NOMO-1 treated with dmso at 0.1 percent for 144 hours (cell line): ENCODE measurements around the gene RAD51.

Source experiments
- DNase-seq: peaks from one replicate; lab custom pipeline; 2025; ENCODE audit not compliant: unreplicated experiment; lab: John Stamatoyannopoulos, UW

RAD51 gene

GRCh38 chr15:40759961-40760360, 65.0 kb downstream of the RAD51 start:
- no peak for DNase-seq

- DNase-seq = no peak
These were observed 68.2 kb downstream of the RAD51 start for GRCh38 chr15:40762919-40763800.

GRCh38 chr15:40763801-40764628, 69.0 kb downstream of the RAD51 start, which contains the start of gene GCHFR:
TSS of gene GCHFR (plus strand) at chr15:40764068. CDS start at chr15:40764181, 113 bp downstream.
- DNase-seq = peak; percentile 33

- no peak for DNase-seq
These were observed 69.7 kb downstream of the RAD51 start for GRCh38 chr15:40764629-40765103.

GRCh38 chr15:40766194-40766815, 71.3 kb downstream of the RAD51 start:
- DNase-seq = no peak

GRCh38 chr15:40766906-40767837, 72.2 kb downstream of the RAD51 start:
- DNase-seq = no peak

- DNase-seq = no peak
These were observed 73.0 kb downstream of the RAD51 start for GRCh38 chr15:40767838-40768500.

GRCh38 chr15:40768521-40769273, 73.7 kb downstream of the RAD51 start:
- DNase-seq = no peak

GRCh38 chr15:40769274-40770146, 74.5 kb downstream of the RAD51 start, which contains the start of gene C15orf62:
TSS of gene C15orf62 (plus strand) at chr15:40769980. CDS start at chr15:40770496, 516 bp downstream.
- peak; percentile 30 for DNase-seq

GRCh38 chr15:40770147-40770721, 75.3 kb downstream of the RAD51 start:
- no peak for DNase-seq

- DNase-seq = no peak
These were observed 76.3 kb downstream of the RAD51 start for GRCh38 chr15:40771242-40771641.

GRCh38 chr15:40772014-40772413, 77.0 kb downstream of the RAD51 start:
- no peak for DNase-seq

- no peak for DNase-seq
These were observed 78.5 kb downstream of the RAD51 start for GRCh38 chr15:40773496-40773895.

- no peak for DNase-seq
These were observed 78.9 kb downstream of the RAD51 start for GRCh38 chr15:40773902-40774301.

GRCh38 chr15:40775007-40775406, 80.0 kb downstream of the RAD51 start:
- no peak for DNase-seq

GRCh38 chr15:40775740-40776536, 81.0 kb downstream of the RAD51 start:
- DNase-seq = no peak
